Mesenchymal stem cell (in vitro differentiated cells and primary cell): ENCODE data around the gene C2orf72.
"Not testable (repeated sequence)": the region's sequence is repeated elsewhere in the genome, so short reads cannot be mapped to it uniquely, and the experiment has no call there.

Experiments
- DNase-seq: peaks from one replicate; pipeline ENCODE4 v3.0.0-alpha.2; 2013
- H2AFZ ChIP-seq: one replicate; pipeline ENCODE4 v1.6.1; 2013; ENCODE audit warnings: low read depth, mild to moderate bottlenecking, control low read depth, inconsistent platforms, low read length, moderate library complexity
- H2AK5ac ChIP-seq: 2 replicates; pipeline ENCODE4 v1.6.1; 2013; ENCODE audit warnings: low read length, moderate library complexity, mild to moderate bottlenecking, inconsistent platforms; ENCODE audit not compliant: severe bottlenecking
- H2BK120ac ChIP-seq: one replicate; pipeline ENCODE4 v1.6.1; 2013; ENCODE audit warnings: low read depth, mild to moderate bottlenecking, inconsistent platforms, low read length, moderate library complexity
- H2BK12ac ChIP-seq, 2 experiments: one replicate each; pipeline ENCODE4 v1.6.1; 2013; ENCODE audit warnings: inconsistent platforms in 2 of 2, low read length in 2 of 2, mild to moderate bottlenecking in 2 of 2, moderate library complexity in 2 of 2, control low read depth in 1 of 2
- H2BK15ac ChIP-seq: one replicate; pipeline ENCODE4 v1.6.1; 2013; ENCODE audit warnings: mild to moderate bottlenecking, low read depth, inconsistent platforms; ENCODE audit not compliant: poor library complexity, severe bottlenecking
- H2BK5ac ChIP-seq: 2 replicates; pipeline ENCODE4 v1.6.1; 2013; ENCODE audit warnings: low read depth, mild to moderate bottlenecking, low read length, control low read depth, inconsistent platforms; ENCODE audit not compliant: poor library complexity, severe bottlenecking
- H3K14ac ChIP-seq, 2 experiments: one replicate each; pipeline ENCODE4 v1.6.1; 2013; ENCODE audit warnings: inconsistent platforms in 2 of 2, low read length in 2 of 2, control low read depth in 1 of 2, mild to moderate bottlenecking in 1 of 2, moderate library complexity in 1 of 2
- H3K18ac ChIP-seq, 2 experiments: one replicate each; pipeline ENCODE4 v1.6.1; 2013; ENCODE audit warnings: inconsistent platforms in 2 of 2, low read length in 2 of 2, control low read depth in 1 of 2, low read depth in 1 of 2, mild to moderate bottlenecking in 1 of 2
- H3K23ac ChIP-seq, 2 experiments: one replicate each; pipeline ENCODE4 v1.6.1; 2013; ENCODE audit warnings: inconsistent platforms in 2 of 2, low read length in 2 of 2, mild to moderate bottlenecking in 2 of 2, moderate library complexity in 2 of 2, control low read depth in 1 of 2
- H3K27ac ChIP-seq: 2 replicates; pipeline ENCODE4 v1.5.1; 2013; ENCODE audit warnings: mild to moderate bottlenecking, moderate library complexity, low read length, control low read depth, inconsistent platforms; ENCODE audit not compliant: poor library complexity, severe bottlenecking
- H3K27me3 ChIP-seq, 2 experiments: 2 replicates each; pipeline versions ENCODE4 v1.6.1 to v1.7.0; 2013; ENCODE audit warnings: low read length in 2 of 2, mild to moderate bottlenecking in 2 of 2, moderate library complexity in 2 of 2, control low read depth in 1 of 2, inconsistent platforms in 1 of 2; ENCODE audit not compliant: control insufficient read depth in 1 of 2, insufficient read depth in 1 of 2
- H3K36me3 ChIP-seq, 2 experiments: 2 replicates each; pipeline versions ENCODE4 v1.6.1 to v1.7.0; 2013; ENCODE audit warnings: low read length in 2 of 2, control low read depth in 1 of 2, inconsistent platforms in 1 of 2, low read depth in 1 of 2, mild to moderate bottlenecking in 1 of 2; ENCODE audit not compliant: insufficient read depth in 2 of 2, control insufficient read depth in 1 of 2
- H3K4ac ChIP-seq, 2 experiments: one replicate each; pipeline ENCODE4 v1.6.1; 2013; ENCODE audit warnings: inconsistent platforms in 2 of 2, low read length in 2 of 2, mild to moderate bottlenecking in 2 of 2, moderate library complexity in 2 of 2, control low read depth in 1 of 2, low read depth in 1 of 2
- H3K4me1 ChIP-seq: 2 replicates; pipeline ENCODE4 v1.6.1; 2013; ENCODE audit warnings: low read depth, low read length, control low read depth; ENCODE audit not compliant: control insufficient read depth, insufficient read depth
- H3K4me2 ChIP-seq: 2 replicates; pipeline ENCODE4 v1.6.1; 2013; ENCODE audit warnings: low read length, mild to moderate bottlenecking, inconsistent platforms; ENCODE audit not compliant: poor library complexity, severe bottlenecking
- H3K4me3 ChIP-seq, 2 experiments: 2 replicates each; pipeline versions ENCODE4 v1.5.1 to v1.7.0; 2013; ENCODE audit warnings: low read length in 2 of 2, mild to moderate bottlenecking in 2 of 2, control low read depth in 1 of 2, low read depth in 1 of 2; ENCODE audit not compliant: insufficient read depth in 1 of 2
- H3K79me1 ChIP-seq: replicated peaks from 2 replicates; pipeline ENCODE4 v1.6.1; 2013; ENCODE audit warnings: mild to moderate bottlenecking, control low read depth, low read length, inconsistent platforms; ENCODE audit not compliant: poor library complexity, severe bottlenecking
- H3K9ac ChIP-seq: 2 replicates; pipeline ENCODE4 v1.7.0; 2013; ENCODE audit warnings: mild to moderate bottlenecking, low read length, moderate library complexity
- H3K9me3 ChIP-seq: 2 replicates; pipeline ENCODE4 v1.7.0; 2013; ENCODE audit warnings: mild to moderate bottlenecking, low read length; ENCODE audit not compliant: control insufficient read depth
- H4K8ac ChIP-seq: one replicate; pipeline ENCODE4 v1.6.1; 2013; ENCODE audit warnings: inconsistent platforms, mild to moderate bottlenecking, low read length, moderate library complexity
- H4K91ac ChIP-seq: one replicate; pipeline ENCODE4 v1.6.1; 2013; ENCODE audit warnings: mild to moderate bottlenecking, low read length, inconsistent platforms
- WGBS: methylation state at CpG from one replicate; pipeline ENCODE4 v1.1.7; 2013; ENCODE audit warnings: mixed read lengths; 5-methylcytosine and 5-hydroxymethylcytosine counted together

The C2orf72 gene

GRCh38 chr2:231067531-231067930 lies 30.2 kb downstream of the C2orf72 start:
- H4K8ac ChIP-seq, H2AFZ ChIP-seq, H3K9ac ChIP-seq, H2BK12ac ChIP-seq, H3K4ac ChIP-seq, H3K14ac ChIP-seq, H2AK5ac ChIP-seq, H3K27me3 ChIP-seq, H3K4me2 ChIP-seq, H3K18ac ChIP-seq, H3K27ac ChIP-seq, H4K91ac ChIP-seq, H2BK120ac ChIP-seq, H2BK15ac ChIP-seq, DNase-seq, H2BK5ac ChIP-seq, H3K4me1 ChIP-seq, H3K23ac ChIP-seq, H3K9me3 ChIP-seq, H3K4me3 ChIP-seq: not testable (repeated sequence)
- 98% methylated on average over 6 of the region's 8 CpGs for WGBS
- Histone ChIP-seq H3K36me3 (peaks cover 13 to 95% of the 10 kb centered on the region in 2 experiments), H3K79me1 (peaks cover 17% of the 10 kb centered on the region)

GRCh38 chr2:231068525-231069222 lies 31.4 kb downstream of the C2orf72 start:
- H3K4me3 ChIP-seq = no peak overlapping the region
- H2AK5ac ChIP-seq = no peak overlapping the region
- H2AFZ ChIP-seq = no peak overlapping the region
- peaks cover 10% of the 10 kb centered on the region for H3K79me1 ChIP-seq
- 66% methylated on average over 4 of the region's 5 CpGs for WGBS
- no peak overlapping the region for H2BK120ac ChIP-seq
- no peak overlapping the region for H3K23ac ChIP-seq
- no peak overlapping the region for H3K4ac ChIP-seq
- H3K27ac ChIP-seq = no peak overlapping the region
- H3K14ac ChIP-seq = no peak overlapping the region
- H3K36me3 ChIP-seq = peaks cover 12 to 94% of the 10 kb centered on the region in 2 experiments
- no peak overlapping the region for H4K8ac ChIP-seq
- no peak overlapping the region for H4K91ac ChIP-seq
- H3K9ac ChIP-seq = peak overlapping the region; percentile 23
- H3K4me1 ChIP-seq = no peaks in the 10 kb centered on the region
- no peak overlapping the region for H2BK5ac ChIP-seq
- no peak overlapping the region for H2BK15ac ChIP-seq
- H3K27me3 ChIP-seq = no peaks in the 10 kb centered on the region
- no peak overlapping the region for H3K18ac ChIP-seq
- DNase-seq = peak; percentile 77
- H3K9me3 ChIP-seq = no peaks in the 10 kb centered on the region
- no peak overlapping the region for H2BK12ac ChIP-seq
- H3K4me2 ChIP-seq = no peak overlapping the region

DNA sequence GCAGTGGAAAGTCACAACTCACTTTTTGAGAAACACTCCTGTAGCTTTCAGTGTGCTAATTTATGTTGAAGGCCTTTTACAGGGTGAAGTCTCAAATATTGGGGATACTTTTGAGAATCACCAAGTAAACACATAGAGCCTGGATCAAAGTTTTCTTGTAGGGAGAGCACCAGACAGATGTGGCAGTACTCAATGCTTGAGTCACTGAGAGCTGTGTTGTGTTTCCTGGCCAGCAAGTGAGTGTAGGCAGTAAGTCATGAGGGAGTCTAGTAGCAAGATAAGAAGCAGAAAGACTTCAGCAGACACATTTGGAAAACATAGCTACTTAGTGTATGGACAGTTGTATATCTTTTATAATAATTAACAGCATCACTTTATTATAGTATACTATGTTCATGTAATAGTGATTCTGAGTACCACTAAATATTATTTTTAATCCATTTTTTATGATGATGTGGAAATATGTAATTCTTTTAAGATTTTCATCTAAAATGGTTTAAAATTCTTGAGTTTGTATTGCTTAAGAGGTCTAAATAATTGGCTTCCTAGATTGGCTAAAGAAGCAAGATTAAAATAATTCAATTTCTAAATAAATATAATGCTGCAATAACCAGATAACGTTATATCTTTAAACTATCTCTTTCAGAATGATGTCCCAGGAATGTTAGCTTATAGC lies 32.2 kb downstream of the C2orf72 start:
- no peak overlapping the region for H3K23ac ChIP-seq
- no peak overlapping the region for H4K8ac ChIP-seq
- no peak overlapping the region for H2BK12ac ChIP-seq
- no peak overlapping the region for H3K4me2 ChIP-seq
- no peak overlapping the region for H2BK120ac ChIP-seq
- DNase-seq = peak; percentile 77
- no CpG with 5 or more reads among the region's 1 CpG for WGBS
- H3K36me3 ChIP-seq = peaks cover 10 to 94% of the 10 kb centered on the region in 2 experiments
- no peak overlapping the region for H2BK5ac ChIP-seq
- no peak overlapping the region for H2AK5ac ChIP-seq
- no peaks in the 10 kb centered on the region for H3K9me3 ChIP-seq
- H4K91ac ChIP-seq = no peak overlapping the region
- peak overlapping the region; percentile 30 for H3K9ac ChIP-seq
- no peak overlapping the region for H3K18ac ChIP-seq
- no peak overlapping the region for H3K4me3 ChIP-seq
- no peak overlapping the region for H2BK15ac ChIP-seq
- peaks cover 6% of the 10 kb centered on the region for H3K79me1 ChIP-seq
- H3K27me3 ChIP-seq = no peaks in the 10 kb centered on the region
- no peak overlapping the region for H2AFZ ChIP-seq
- no peak overlapping the region for H3K4ac ChIP-seq
- no peaks in the 10 kb centered on the region for H3K4me1 ChIP-seq
- H3K27ac ChIP-seq = no peak overlapping the region
- no peak overlapping the region for H3K14ac ChIP-seq

DNA sequence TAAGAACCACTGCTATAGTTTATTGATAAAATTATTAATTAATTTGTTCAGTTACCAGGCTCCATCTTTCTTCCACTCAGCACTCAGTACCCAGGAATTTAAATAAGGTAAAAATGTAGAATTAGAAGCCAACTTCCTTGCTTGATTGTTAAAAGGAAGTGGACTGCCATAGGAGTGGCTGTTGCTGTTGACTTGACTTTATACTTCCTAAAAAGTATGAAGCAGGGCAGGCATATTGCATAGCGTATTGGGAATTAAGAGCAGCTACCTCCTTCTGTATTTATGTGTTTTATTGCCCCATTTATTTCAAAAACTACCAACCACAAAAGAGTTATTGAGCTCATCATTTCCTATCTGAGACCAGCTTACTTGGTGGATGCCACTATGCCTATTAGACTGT lies 47.2 kb downstream of the C2orf72 start:
- Histone ChIP-seq H3K4me2 (no peak overlapping the region), H3K14ac (no peak overlapping the region), H3K36me3 (peaks cover 41 to 97% of the 10 kb centered on the region in 2 experiments), H3K27me3 (no peaks in the 10 kb centered on the region), H4K8ac (no peak overlapping the region), H2AFZ (no peak overlapping the region), H3K23ac (no peak overlapping the region), H2BK15ac (no peak overlapping the region), H4K91ac (no peak overlapping the region), H2BK5ac (no peak overlapping the region), H2BK12ac (no peak overlapping the region), H3K4me3 (no peak overlapping the region), H2AK5ac (no peak overlapping the region), H3K27ac (no peak overlapping the region), H3K79me1 (peaks cover 7% of the 10 kb centered on the region), H3K9me3 (no peaks in the 10 kb centered on the region), H3K9ac (no peak overlapping the region), H3K18ac (no peak overlapping the region), H3K4ac (no peak overlapping the region), H2BK120ac (no peak overlapping the region), H3K4me1 (no peaks in the 10 kb centered on the region)
- WGBS = no CpG with 5 or more reads among the region's 1 CpG
- DNase-seq = no peak
